Suprapubic skin (tissue), 4 donors: Measurements from ENCODE around the gene CYTIP.

ENCODE experiments used
- CTCF ChIP-seq, 2 donors: fragments of 200-600 bp in 1 of 2; fragments of 450-650 bp in 1 of 2; sonication (generic) in 1 of 2; IDR thresholded peaks; one replicate each; pipeline ENCODE4 v1.5.1; 2016 to 2019; ENCODE audit warnings: antibody characterized with exemption in 2 of 2, mild to moderate bottlenecking in 1 of 2, moderate library complexity in 1 of 2
- EP300 ChIP-seq: sonication (generic); formaldehyde crosslinking; IDR thresholded peaks from one replicate; pipeline ENCODE4 v1.6.1; 2017; ENCODE audit warnings: antibody characterized with exemption
- POLR2A ChIP-seq, 2 donors: fragments of 450-650 bp; IDR thresholded peaks; one replicate each; pipeline ENCODE4 v1.6.1; 2017; ENCODE audit warnings: antibody characterized with exemption in 2 of 2, mild to moderate bottlenecking in 2 of 2, moderate library complexity in 2 of 2
- POLR2AphosphoS5 ChIP-seq, 3 donors: sonication (generic); formaldehyde crosslinking; IDR thresholded peaks; one replicate each; pipeline ENCODE4 v1.6.1; 2017; ENCODE audit warnings: antibody characterized with exemption in 3 of 3

DNA sequence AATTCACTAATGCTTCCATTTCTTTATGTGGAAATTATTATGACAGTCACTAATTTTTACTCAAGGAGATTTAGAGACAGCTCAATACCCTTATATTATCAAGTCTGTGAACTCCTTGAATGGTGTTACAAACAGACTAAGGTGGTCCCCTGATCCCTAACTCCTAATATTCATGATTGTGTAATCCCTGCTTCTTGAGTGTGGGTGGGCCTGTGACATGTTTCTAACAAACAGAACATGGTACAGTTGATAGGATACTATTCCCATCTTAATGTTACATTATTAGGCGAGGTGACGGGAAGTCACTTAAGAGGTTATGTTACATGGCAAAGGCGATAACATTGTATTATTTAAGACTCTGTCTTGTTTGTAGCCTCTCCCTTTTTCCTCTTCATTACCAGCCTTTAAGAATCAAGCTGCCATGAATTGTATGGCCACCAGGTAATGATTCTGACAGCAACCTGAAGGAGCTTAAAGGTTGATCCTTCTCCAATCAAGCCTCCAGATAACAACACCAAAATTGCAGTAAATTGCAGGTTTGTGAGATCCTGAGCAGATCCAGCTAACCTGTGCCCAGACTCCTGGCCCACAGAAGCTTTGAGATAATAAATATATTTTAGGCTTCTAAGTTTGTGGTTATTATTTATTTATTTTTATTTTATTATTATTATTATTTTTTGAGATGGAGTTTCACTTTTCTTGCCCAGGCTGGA lies 32.1 kb downstream of the CYTIP start:
- TF ChIP-seq POLR2AphosphoS5 (IDR thresholded peaks at IDR 0.05): no peak
- TF ChIP-seq EP300: no peak
- no peak for TF ChIP-seq CTCF (IDR thresholded peaks at IDR 0.05)
- TF ChIP-seq POLR2A (IDR thresholded peaks at IDR 0.05): no peak
